ENCODE measurements around the gene KRT77. TPM values are rescaled to one million over a fixed set of nuclear protein-coding genes. Genes with fewer than 3 reads are reported as not detected.

KRT77 gene
- total and polyA plus RNA-seq, 2 experiments from 2014 or later, result not detected

DNA sequence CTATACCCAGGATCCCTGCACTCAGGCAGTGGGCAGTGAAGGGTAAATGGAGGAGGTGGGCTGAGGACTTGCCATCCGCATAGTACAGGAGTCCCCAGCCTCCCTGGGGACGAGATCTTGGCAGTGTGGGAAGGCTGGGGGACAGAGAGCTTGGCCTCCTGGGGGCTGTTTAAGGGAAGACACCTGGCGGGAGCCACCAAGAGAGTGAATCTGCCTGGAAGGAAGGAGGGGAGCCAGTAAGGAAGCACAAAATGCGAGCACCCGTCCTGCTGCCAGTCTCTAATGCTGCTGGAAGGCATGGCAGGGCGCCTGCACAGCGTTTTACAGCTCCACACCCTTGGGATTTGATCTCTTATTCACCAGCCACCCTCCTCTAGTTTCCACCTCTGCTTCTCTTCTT, 43.9 kb downstream of the KRT77 start:
- no peaks in the 10 kb centered on the region for H3K36me3 Mint-ChIP-seq (ENCODE audit: low read depth)
- Histone ChIP-seq H3K4me2 (no peak overlapping the region), H4K20me1 (replicated peaks; ENCODE audit: insufficient read depth) (no peaks in the 10 kb centered on the region), H3K9me2 (ENCODE audit: insufficient read depth) (no peaks in the 10 kb centered on the region), H3K4me1 (ENCODE audit: insufficient read depth) (no peaks in the 10 kb centered on the region), H3K4me3 (no peak overlapping the region), H3F3A (replicated peaks; ENCODE audit: low read depth) (no peaks in the 10 kb centered on the region), H2AFZ (no peak overlapping the region), H3K27me3 (ENCODE audit: insufficient read depth) (no peaks in the 10 kb centered on the region), H3K36me3 (ENCODE audit: insufficient read depth) (no peaks in the 10 kb centered on the region), H3K27ac (ENCODE audit: low read depth) (no peak overlapping the region), H3K79me2 (replicated peaks; ENCODE audit: insufficient read depth) (no peaks in the 10 kb centered on the region)
- no peak overlapping the region for H3K27ac Mint-ChIP-seq
- peak; percentile 18 for DNase-seq (ENCODE audit: low spot score)
- no peak overlapping the region for H3K4me3 Mint-ChIP-seq
- peaks cover 2% of the 10 kb centered on the region for H3K27me3 Mint-ChIP-seq (ENCODE audit: insufficient read depth, low read depth, poor library complexity)
- no peaks in the 10 kb centered on the region; the same call in 2 of the 3 replicates for H3K4me1 Mint-ChIP-seq
- no peaks in the 10 kb centered on the region for H3K9me3 Mint-ChIP-seq
- TF ChIP-seq, protein P1, sequence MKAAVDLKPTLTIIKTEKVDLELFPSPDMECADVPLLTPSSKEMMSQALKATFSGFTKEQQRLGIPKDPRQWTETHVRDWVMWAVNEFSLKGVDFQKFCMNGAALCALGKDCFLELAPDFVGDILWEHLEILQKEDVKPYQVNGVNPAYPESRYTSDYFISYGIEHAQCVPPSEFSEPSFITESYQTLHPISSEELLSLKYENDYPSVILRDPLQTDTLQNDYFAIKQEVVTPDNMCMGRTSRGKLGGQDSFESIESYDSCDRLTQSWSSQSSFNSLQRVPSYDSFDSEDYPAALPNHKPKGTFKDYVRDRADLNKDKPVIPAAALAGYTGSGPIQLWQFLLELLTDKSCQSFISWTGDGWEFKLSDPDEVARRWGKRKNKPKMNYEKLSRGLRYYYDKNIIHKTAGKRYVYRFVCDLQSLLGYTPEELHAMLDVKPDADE (IDR thresholded peaks at IDR 0.05), result no peak
- TF ChIP-seq NANOG (IDR thresholded peaks at IDR 0.05; ENCODE audit: borderline replicate concordance) (no peak), POLR2AphosphoS5 (IDR thresholded peaks at IDR 0.05; ENCODE audit: low read depth) (no peak), CREB1 (CRISPR knock-in tag; IDR thresholded peaks at IDR 0.05; ENCODE audit: low read depth) (no peak), JUNB (IDR thresholded peaks at IDR 0.05; ENCODE audit: unreplicated experiment) (no peak), EZH2phosphoT487 (IDR thresholded peaks at IDR 0.05; ENCODE audit: unreplicated experiment) (no peak), EZH2 (IDR thresholded peaks at IDR 0.05; ENCODE audit: low read depth, unreplicated experiment) (no peak), STAT1 (IDR thresholded peaks at IDR 0.05; ENCODE audit: unreplicated experiment) (no peak), ZNF331 (CRISPR knock-in tag; IDR thresholded peaks at IDR 0.05; ENCODE audit: low read depth) (no peak), ZNF114 (CRISPR knock-in tag; IDR thresholded peaks at IDR 0.05) (no peak)
- TF ChIP-seq, protein P2, sequence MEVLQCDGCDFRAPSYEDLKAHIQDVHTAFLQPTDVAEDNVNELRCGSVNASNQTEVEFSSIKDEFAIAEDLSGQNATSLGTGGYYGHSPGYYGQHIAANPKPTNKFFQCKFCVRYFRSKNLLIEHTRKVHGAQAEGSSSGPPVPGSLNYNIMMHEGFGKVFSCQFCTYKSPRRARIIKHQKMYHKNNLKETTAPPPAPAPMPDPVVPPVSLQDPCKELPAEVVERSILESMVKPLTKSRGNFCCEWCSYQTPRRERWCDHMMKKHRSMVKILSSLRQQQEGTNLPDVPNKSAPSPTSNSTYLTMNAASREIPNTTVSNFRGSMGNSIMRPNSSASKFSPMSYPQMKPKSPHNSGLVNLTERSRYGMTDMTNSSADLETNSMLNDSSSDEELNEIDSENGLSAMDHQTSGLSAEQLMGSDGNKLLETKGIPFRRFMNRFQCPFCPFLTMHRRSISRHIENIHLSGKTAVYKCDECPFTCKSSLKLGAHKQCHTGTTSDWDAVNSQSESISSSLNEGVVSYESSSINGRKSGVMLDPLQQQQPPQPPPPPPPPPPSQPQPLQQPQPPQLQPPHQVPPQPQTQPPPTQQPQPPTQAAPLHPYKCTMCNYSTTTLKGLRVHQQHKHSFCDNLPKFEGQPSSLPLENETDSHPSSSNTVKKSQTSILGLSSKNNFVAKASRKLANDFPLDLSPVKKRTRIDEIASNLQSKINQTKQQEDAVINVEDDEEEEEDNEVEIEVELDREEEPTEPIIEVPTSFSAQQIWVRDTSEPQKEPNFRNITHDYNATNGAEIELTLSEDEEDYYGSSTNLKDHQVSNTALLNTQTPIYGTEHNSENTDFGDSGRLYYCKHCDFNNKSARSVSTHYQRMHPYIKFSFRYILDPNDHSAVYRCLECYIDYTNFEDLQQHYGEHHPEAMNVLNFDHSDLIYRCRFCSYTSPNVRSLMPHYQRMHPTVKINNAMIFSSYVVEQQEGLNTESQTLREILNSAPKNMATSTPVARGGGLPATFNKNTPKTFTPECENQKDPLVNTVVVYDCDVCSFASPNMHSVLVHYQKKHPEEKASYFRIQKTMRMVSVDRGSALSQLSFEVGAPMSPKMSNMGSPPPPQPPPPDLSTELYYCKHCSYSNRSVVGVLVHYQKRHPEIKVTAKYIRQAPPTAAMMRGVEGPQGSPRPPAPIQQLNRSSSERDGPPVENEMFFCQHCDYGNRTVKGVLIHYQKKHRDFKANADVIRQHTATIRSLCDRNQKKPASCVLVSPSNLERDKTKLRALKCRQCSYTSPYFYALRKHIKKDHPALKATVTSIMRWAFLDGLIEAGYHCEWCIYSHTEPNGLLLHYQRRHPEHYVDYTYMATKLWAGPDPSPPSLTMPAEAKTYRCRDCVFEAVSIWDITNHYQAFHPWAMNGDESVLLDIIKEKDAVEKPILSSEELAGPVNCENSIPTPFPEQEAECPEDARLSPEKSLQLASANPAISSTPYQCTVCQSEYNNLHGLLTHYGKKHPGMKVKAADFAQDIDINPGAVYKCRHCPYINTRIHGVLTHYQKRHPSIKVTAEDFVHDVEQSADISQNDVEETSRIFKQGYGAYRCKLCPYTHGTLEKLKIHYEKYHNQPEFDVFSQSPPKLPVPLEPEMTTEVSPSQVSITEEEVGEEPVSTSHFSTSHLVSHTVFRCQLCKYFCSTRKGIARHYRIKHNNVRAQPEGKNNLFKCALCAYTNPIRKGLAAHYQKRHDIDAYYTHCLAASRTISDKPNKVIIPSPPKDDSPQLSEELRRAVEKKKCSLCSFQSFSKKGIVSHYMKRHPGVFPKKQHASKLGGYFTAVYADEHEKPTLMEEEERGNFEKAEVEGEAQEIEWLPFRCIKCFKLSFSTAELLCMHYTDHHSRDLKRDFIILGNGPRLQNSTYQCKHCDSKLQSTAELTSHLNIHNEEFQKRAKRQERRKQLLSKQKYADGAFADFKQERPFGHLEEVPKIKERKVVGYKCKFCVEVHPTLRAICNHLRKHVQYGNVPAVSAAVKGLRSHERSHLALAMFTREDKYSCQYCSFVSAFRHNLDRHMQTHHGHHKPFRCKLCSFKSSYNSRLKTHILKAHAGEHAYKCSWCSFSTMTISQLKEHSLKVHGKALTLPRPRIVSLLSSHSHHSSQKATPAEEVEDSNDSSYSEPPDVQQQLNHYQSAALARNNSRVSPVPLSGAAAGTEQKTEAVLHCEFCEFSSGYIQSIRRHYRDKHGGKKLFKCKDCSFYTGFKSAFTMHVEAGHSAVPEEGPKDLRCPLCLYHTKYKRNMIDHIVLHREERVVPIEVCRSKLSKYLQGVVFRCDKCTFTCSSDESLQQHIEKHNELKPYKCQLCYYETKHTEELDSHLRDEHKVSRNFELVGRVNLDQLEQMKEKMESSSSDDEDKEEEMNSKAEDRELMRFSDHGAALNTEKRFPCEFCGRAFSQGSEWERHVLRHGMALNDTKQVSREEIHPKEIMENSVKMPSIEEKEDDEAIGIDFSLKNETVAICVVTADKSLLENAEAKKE (CRISPR knock-in tag; IDR thresholded peaks at IDR 0.05), result no peak
- TF ChIP-seq, protein P3, sequence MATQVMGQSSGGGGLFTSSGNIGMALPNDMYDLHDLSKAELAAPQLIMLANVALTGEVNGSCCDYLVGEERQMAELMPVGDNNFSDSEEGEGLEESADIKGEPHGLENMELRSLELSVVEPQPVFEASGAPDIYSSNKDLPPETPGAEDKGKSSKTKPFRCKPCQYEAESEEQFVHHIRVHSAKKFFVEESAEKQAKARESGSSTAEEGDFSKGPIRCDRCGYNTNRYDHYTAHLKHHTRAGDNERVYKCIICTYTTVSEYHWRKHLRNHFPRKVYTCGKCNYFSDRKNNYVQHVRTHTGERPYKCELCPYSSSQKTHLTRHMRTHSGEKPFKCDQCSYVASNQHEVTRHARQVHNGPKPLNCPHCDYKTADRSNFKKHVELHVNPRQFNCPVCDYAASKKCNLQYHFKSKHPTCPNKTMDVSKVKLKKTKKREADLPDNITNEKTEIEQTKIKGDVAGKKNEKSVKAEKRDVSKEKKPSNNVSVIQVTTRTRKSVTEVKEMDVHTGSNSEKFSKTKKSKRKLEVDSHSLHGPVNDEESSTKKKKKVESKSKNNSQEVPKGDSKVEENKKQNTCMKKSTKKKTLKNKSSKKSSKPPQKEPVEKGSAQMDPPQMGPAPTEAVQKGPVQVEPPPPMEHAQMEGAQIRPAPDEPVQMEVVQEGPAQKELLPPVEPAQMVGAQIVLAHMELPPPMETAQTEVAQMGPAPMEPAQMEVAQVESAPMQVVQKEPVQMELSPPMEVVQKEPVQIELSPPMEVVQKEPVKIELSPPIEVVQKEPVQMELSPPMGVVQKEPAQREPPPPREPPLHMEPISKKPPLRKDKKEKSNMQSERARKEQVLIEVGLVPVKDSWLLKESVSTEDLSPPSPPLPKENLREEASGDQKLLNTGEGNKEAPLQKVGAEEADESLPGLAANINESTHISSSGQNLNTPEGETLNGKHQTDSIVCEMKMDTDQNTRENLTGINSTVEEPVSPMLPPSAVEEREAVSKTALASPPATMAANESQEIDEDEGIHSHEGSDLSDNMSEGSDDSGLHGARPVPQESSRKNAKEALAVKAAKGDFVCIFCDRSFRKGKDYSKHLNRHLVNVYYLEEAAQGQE (IDR thresholded peaks at IDR 0.05; ENCODE audit: unreplicated experiment), result no peak
- TF ChIP-seq, protein P4, sequence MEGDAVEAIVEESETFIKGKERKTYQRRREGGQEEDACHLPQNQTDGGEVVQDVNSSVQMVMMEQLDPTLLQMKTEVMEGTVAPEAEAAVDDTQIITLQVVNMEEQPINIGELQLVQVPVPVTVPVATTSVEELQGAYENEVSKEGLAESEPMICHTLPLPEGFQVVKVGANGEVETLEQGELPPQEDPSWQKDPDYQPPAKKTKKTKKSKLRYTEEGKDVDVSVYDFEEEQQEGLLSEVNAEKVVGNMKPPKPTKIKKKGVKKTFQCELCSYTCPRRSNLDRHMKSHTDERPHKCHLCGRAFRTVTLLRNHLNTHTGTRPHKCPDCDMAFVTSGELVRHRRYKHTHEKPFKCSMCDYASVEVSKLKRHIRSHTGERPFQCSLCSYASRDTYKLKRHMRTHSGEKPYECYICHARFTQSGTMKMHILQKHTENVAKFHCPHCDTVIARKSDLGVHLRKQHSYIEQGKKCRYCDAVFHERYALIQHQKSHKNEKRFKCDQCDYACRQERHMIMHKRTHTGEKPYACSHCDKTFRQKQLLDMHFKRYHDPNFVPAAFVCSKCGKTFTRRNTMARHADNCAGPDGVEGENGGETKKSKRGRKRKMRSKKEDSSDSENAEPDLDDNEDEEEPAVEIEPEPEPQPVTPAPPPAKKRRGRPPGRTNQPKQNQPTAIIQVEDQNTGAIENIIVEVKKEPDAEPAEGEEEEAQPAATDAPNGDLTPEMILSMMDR (conservative IDR thresholded peaks at IDR 0.05; ENCODE audit: low read depth in 2 of 2), result no peak
- ATAC-seq, result peak; percentile 65

Data from GM23338 (cell line).